GM18858 (cell line): ENCODE results near the gene RTP2.
"Not testable (repeated sequence)": the region's sequence is repeated elsewhere in the genome, so short reads cannot be mapped to it uniquely, and the experiment has no call there.

Source experiments
- ATAC-seq: cut with Tn5 transposase; IDR thresholded peaks from one replicate; pipeline ENCODE4 v1.9.1; 2021; ENCODE audit not compliant: unreplicated experiment

The RTP2 gene

DNA sequence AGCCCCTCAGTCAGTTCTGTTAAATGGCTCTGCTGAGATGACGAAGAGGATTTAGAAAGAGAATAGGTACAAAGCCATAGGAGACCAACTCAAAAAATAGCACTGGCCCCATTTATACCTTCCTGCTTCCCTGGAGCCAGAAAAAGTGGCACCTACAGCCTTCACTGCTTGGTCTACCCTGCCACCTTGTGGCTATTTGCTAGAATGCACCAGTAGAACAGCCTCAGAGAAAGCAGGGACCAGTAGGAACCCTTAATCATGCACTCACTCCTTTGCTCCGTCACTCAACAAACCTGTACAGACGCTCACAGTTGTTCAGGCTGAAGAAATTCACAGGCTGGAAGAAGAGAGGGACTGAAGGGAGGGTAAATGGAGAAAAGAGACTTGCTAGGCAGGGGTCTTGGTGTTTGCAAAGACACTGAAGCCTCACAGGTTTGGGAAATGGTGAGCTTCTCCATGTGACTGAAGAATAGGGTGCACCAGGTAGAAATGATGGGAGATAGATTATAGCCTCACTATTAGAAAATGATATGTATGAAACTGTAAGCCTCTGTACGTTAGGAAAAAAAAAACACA, 12.1 kb upstream of the RTP2 start:
- ATAC-seq: peak; percentile 87

DNA sequence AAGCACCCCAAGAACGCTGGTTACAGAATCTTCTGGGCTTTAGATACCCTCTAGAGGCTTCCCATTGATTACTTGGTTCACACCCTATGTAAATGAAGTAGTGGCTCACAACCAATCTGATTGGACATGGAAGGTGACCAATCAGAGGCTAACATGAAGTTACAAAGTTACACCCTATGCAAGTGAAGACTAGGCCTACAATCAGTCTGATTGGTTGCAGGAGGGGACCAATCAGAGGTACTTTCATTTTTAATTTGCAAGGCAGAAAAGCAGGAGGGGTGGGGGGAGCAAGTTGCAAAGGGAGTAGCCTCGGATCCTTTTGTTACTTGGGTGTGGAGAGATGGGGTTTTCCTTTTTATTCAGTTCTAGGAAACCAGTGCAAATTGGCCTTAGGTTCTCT, 11.1 kb upstream of the RTP2 start:
- no peak for ATAC-seq

DNA sequence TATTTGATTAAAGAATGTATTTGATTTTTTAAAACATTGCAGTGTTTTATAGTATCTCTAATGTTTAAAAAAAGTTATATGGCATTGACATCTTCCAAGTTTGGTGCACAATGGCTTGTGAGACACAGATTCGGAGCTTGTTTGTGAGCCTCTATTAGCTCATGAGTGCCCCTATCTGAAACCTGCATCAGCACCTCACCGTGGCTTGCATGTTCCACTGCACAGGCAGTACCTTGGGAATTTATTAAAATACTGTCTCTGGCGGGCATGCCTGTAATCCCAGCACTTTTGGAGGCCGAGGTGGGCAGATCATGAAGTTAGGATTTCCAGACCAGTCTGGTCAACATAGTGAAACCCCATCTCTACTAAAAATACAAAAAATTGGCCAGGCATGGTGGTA, 6.8 kb upstream of the RTP2 start:
- ATAC-seq: no peak

DNA sequence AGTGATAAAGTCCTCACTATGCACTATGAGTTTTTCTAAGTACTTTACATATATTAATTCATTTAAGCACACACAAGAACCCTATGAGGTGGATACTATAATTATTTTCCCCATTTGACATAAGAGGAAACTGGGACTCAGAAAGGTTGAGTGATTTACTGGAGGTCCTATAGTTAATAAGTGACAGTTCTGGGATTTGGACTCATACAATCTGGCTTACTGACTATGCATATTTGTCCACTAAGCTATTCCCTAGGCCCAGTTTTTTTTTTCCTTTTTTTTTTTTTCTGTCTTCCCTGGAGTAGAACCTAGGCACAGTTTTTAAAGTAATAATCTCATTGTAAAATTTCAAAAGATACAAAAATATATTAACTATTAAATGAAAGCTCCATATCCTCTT, 6.3 kb upstream of the RTP2 start:
- no peak for ATAC-seq

DNA sequence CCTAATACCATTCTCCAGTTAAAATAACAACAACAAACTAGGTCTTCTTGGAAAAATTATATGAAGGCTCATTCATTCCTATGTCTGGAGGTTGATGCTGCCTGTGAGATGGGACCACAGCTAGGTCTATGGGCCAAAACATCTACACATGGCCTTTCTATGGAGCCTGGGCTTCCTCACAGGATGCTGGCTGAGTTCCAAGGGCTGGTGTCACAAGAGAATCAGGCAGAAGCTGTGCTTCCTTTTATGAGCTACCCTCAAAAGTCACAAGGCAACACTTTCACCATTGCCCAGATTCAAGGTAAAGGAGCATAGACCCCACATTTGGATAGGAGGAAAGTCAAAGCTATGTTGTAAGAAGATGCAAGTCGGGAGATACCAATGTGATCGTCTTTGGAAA, 4.6 kb upstream of the RTP2 start:
- ATAC-seq: no peak

DNA sequence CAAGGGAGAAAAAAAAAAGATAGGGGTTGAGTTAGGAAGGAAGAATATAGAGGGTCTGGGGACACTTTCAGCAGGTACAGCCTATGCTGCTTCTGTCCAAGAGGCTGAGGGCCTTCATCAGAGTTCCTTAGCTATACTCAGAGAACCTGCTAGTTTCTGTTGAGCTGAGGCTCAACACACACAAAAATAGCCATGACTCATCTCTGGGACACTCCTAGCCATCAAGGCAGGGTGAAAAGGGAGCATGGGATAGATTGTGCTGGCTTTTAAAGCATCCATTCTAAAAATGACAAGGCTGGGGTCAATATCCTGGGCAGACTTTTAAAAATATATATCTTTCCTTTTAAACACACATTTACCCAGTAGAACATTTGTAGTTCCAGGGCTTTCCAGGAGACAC, 2.8 kb upstream of the RTP2 start:
- no peak for ATAC-seq

DNA sequence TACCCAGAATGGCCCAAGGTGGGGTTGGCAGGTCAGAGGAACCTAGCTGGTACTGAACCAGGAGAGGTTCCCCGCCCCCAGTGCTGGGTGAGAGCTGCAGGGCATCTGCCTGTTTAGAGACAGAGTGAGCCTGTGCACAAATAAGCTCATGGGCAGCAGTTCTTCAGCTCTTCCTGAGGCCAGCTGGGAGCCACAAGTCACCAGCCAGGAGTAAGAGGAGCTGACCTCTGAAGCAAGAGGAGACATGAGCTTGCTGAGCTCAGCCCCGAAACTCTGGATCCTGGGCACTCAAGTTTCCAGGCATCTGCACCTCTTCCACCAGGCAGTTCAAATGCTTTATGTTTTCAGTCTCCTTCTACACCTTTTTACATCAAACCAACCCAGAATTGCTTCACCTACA, 2.1 kb downstream of the RTP2 start:
- ATAC-seq: no peak

DNA sequence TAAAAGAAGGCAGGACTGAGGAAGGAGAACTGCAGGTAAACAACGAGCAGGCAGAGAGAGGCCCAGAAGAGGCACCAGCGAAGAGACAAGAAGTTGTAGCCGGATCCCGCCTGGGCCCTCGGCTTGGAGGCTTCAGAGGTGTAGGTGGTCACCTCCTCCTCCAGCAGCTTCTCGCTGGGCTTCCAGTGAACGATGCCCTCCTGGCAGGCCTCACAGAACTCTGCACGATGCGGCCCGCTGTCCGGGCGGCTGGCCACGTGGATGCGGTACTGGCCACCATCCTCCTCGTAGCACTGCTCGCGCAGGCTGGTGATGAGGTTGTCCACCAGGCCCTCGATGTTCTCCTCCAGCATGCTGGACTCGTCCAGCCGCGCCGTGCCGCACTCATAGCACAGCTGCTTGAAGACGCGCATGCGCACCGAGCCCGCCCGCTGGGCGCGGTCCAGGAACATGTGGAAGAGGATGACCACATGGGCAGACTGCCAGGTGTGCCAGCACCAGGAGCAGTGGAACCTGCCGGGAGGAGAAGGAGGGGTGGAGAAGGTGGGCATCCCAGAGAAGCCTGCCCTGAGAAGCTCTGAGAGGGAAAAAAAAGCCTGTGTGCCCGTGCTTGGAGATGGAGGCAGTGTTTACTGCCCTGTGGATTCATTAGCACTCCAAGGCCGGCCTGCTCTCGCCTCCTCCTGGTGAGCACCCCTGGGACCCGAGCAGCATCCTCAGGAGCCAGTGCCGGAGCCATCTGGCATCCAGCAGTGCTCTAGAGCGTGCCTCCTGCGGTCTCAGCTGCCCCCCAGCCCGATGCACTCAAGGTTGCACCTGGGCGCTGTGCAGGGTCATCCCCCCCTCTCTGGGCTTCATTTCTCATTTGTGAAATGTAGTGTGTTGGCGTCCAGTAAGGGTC, 3.6 kb downstream of the RTP2 start:
- no peak for ATAC-seq

DNA sequence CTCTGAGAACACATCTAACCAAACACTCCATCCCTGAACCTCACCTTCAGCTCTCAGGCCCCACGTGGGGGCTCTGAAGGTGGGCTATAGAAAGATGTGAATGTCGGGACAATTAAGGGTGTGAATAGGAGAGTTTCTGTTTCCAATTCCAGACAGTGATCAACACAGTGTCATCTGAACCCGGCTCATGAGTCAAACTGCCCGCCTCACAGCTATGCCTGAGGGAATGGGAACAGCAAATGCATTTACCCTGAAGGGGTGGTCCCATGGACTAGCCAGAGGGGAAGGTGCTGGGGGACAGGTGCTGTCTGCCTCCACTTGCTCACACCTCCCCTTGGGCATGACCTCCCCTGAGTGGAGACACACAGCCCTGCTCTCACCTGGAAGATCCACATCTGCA, 6.3 kb downstream of the RTP2 start:
- ATAC-seq: no peak

DNA sequence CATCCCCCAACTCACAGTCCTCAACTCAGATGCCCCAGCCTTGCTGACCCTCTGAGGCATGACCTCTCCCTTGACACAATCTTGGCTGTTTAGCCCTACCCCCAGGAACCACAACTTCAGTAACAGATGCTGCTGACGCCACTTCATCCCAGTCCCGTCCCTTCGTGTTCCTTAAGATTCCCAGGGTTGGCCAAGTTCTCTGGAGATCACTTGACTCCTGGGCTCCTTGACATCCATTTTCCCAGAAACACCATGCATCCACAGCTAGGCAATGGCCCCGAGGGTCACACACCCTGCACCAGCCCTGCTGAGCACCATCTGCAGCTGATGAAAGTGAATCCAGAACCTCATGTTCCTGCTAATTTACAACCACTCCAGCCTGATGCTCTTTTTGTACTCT, 6.9 kb downstream of the RTP2 start:
- no peak for ATAC-seq

DNA sequence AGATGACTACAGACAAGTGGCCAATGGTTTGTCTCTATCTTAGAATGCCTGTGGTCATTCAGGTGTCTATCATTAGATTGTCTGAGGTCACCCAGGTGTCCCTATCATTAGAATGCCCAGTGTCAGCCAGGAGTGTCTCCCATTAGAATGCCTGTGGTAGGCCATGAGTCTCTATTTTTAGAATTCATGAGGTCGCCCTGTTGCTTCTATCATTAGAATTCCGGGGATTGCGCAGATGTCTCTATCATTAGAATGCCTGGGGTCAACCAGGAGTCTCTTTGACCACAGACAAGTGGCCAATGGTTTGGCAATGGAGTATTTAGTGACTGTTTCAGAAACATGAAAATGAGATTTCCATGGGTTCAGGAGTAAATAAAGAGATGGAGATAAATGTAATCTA, 7.6 kb downstream of the RTP2 start:
- no peak for ATAC-seq

DNA sequence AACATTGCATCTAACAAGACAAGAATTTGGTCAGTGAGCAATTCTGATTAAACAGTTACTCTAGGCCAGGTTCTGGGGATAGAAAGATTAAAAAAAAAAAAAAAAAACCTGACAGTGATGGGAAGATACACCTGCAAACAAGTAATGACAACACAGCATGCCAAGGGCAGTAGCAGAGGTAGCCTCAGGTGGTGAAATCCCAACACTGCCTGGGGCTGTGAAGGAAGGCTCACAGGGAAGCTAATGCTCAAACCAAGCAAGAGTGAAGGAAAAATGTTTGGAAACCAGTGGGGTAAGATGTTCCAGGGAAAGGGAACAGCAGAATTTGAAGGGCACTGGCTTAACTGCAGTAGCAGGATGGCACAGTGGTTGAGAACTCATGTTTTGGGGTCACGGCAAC, 8.9 kb downstream of the RTP2 start:
- ATAC-seq: no peak

DNA sequence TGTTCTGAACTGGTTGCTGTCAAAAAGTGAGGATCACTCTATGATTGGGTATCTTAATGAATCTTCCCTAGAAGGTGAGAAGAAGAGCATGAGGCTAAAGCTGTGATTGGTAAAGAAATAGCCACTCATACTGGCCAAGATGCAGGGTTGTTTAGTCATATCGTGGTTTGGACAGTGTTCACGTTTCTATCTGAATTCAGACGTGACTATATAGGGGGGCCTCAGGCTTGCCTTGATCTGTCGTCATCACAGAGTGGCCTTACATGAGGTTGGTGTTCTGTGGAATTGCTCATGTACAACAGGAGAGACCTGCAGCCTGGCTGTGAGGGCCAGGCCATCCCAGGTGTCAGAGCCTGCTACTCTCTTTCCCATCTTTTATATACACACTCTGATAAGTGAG, 12.4 kb downstream of the RTP2 start:
- no peak for ATAC-seq

DNA sequence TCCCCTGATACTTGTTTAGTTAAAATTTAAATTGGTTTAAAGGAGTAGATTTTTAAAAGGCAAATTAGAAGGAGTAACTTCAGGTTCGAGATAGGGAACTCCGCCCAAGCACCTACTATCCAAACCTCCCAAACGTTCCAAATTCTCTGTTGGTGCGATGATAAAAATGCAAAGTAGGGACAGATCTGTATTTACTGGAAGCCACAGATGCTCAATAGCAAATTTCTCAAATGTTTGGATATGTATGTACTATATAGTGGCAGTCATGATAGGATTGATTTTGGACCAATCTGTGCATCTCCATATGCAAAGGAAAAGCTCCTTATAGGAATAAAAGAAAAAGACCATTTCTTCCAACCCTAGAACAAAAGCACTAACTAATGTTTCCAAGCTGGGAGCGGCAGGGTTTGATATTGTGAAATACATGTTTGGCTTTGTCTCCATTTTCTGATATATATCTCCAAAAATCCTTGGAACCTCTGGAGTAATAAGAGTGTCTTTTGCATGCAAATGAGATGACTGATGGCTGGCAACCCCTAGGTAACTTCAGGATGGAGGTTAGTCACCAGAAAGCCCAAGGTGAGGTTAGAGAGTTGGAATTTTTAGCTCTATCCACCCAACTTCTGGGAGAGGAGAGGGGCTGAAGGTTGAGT, 15.6 kb downstream of the RTP2 start:
- no peak for ATAC-seq

DNA sequence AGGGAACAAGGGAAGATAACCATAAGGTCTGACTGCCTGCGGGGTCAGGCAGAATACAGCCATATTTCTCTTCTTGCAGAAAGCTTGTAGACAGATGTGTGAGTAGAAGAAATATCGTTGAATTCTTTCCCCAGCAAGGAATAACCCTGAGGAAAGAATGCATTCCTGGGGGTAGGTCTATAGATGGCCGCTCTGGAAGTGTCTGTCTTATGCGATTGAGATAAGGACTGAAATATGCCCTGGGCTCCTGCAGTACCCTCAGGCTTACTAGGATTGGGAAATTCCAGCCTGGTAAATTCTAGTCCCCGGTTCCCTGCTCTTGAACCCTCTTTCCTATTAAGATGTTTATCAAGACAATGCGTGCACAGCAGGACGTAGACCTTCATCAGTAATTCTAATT, 16.4 kb downstream of the RTP2 start:
- ATAC-seq: no peak

DNA sequence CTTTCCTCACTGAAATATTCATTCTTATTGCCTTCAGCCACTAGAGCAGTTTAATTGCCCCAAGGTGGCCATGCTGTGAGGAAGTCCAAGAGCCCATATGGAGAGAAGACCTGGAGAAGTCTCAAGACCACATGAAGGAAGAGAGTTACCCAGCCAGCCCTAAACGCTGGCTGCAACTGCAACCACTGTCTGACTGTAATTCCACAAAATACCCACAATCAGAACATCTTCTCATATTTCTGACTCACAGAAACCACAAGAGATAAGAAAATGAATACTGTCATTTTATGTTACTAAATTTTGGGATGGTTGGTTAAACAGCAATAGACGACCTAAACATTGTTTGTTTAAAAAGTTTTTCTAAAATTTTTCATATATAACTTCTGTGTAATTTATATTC, 17.5 kb downstream of the RTP2 start:
- no peak for ATAC-seq

DNA sequence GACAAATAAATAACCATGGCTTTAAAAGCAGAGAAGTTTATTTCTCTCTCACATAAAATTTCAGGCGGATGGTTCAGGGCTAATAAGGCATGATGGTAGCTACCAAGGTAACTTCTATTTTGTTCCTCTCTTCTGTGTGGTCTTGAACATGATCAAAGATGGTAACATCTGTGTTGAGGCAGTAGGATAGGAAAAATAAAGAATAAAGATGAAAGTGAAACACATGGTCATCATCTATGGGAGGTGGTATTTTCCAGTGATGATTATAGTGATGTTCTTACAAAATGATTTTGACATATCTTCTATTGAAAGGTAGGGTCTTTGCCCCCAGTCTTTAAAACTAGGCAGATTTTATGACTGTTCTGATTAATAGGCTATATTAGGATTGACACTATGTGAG, 17.9 kb downstream of the RTP2 start:
- ATAC-seq: no peak

DNA sequence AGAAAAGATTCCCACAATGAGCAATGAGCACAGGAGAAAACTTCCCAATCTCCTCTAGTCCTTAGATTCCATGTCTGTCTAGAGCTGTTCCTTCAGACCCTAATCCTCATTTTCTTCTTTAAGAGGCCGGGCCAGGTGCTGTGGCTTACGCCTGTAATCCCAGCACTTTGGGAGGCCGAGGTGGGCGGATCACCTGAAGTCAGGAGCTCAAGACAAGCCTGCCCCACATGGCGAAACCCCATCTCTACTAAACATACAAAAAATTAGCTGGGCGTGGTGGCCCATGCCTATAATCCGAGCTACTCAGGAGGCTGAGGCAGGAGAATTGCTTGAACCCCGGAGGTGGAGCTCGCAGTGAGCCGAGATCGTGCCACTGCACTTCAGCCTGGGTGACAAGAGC, 20.6 kb downstream of the RTP2 start:
- ATAC-seq: not testable (repeated sequence)

DNA sequence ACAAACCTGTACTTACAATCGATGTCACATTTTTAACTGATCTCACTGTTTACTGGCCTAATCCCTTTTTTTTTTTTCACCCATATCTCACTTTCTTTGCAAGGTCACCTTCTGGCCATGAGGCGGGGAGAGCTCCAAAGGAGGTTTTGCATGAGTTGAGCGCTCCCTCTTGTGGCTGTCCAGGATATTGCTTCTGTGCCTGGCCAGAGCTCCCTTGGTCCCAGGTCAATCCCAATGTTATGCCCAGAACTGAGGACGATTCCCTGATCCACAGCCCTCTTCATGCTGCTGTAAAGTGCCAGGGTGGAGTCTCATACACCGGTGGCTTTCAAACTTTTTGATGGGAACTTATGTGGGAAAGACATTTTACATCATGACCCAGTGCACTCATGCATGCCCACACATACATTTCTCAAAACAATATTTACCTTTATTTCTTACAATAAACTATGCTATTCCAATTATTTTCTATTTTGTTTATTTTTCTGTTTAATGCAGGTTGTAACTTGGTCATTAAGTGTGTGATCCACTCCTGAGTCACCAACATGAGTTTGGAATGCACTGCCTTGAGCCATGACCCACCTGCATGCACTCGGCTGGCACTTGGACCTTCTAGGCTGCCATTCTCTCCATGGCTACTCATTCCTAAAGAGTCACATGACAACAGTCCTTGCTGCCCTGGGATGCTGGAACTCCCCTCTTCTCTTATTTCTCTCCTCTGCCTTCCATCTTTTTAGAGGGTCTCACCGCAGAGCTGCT, 22.5 kb downstream of the RTP2 start:
- ATAC-seq: no peak

DNA sequence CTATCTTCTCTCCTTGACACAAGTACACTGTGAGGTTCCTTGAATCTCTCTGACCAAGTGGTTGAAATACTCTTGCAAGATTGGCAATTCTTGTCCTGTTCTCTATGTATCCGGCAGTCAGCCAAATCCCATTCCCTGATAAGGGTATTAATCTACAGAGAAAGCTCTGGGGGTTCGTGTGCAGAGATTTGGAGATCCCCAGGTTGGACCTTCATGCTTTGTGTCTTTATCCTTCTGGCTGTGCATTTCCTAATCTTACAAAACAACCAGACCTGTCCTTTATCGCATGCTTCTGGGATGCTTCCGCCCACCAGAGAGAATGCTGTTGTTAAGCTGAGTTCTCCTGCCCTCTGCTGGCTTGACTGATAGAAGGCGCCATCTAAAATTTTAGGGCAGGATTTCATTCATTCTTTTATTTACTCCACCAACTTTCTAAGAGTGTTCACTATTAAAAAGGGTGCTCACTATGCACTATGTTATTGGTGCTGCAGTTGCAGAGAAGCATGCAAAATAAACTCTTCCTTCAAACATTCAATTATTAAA, 23.6 kb downstream of the RTP2 start:
- ATAC-seq: no peak

DNA sequence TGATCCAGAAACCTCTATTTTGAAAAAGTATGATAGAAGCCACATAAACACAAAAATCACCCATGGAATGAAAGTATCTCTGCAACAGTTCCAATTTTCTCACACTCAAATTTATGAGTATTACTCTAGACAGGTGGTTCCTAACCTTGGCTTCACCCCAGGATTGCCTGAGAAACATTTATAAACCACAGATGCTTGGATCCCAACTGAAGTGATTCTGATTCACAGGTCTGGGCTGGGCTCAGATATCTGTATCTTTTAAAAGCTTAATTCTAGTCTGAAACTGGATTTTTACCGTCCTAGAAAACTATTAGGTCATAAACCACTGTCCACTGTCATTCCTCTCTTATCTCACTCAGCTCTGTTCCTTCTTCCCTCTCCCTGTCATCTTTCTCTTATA, 24.8 kb downstream of the RTP2 start:
- no peak for ATAC-seq
